ENCODE data around the gene FBN2.

The FBN2 gene

GRCh38 chr5:128252756-128253155 lies 285.3 kb downstream of the FBN2 start:
- no peak overlapping the region for H3K4me3 ChIP-seq (ENCODE audit: low read depth, low read length)
- no peak for DNase-seq (ENCODE audit: low read depth)
- no peak for TF ChIP-seq MAX (IDR thresholded peaks at IDR 0.05; ENCODE audit: low read depth, low read length)
- TF ChIP-seq MYC (IDR thresholded peaks at IDR 0.05; ENCODE audit: low read depth, low read length), result no peak
- TF ChIP-seq, protein P1, sequence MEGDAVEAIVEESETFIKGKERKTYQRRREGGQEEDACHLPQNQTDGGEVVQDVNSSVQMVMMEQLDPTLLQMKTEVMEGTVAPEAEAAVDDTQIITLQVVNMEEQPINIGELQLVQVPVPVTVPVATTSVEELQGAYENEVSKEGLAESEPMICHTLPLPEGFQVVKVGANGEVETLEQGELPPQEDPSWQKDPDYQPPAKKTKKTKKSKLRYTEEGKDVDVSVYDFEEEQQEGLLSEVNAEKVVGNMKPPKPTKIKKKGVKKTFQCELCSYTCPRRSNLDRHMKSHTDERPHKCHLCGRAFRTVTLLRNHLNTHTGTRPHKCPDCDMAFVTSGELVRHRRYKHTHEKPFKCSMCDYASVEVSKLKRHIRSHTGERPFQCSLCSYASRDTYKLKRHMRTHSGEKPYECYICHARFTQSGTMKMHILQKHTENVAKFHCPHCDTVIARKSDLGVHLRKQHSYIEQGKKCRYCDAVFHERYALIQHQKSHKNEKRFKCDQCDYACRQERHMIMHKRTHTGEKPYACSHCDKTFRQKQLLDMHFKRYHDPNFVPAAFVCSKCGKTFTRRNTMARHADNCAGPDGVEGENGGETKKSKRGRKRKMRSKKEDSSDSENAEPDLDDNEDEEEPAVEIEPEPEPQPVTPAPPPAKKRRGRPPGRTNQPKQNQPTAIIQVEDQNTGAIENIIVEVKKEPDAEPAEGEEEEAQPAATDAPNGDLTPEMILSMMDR (IDR thresholded peaks at IDR 0.05; ENCODE audit: low read depth, low read length), result no peak
- no peak for TF ChIP-seq POLR2A (IDR thresholded peaks at IDR 0.05; ENCODE audit: extremely low read depth, insufficient read length)

DNA sequence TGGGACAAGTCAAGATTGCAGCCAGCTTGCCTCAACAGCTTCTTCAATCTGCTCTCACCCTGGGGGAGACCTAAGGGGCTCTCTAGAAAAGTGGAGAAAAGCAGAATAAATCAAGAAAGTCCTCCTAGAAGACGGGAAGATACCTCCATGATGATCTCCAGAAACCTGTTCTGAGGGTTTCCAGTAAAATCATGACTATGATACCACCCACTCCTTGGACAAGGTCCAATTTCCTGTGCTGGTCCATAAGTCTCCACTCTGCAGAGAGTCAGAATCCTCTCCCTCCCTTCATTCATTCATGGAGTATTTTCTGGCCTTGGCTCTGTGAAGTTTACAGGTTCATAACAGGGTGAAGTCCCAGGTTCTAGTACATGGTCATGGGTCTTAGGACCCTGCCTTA lies 285.8 kb downstream of the FBN2 start:
- no peak for DNase-seq (ENCODE audit: low read depth)
- H3K4me3 ChIP-seq (ENCODE audit: low read depth, low read length), result no peak overlapping the region
- TF ChIP-seq MYC (IDR thresholded peaks at IDR 0.05; ENCODE audit: low read depth, low read length) (no peak), MAX (IDR thresholded peaks at IDR 0.05; ENCODE audit: low read depth, low read length) (no peak), POLR2A (IDR thresholded peaks at IDR 0.05; ENCODE audit: extremely low read depth, insufficient read length) (no peak)
- TF ChIP-seq, protein P1 (IDR thresholded peaks at IDR 0.05; ENCODE audit: low read depth, low read length), result no peak

- no peak for DNase-seq (ENCODE audit: low read depth)
- TF ChIP-seq MAX (IDR thresholded peaks at IDR 0.05; ENCODE audit: low read depth, low read length), result no peak
- no peak for TF ChIP-seq MYC (IDR thresholded peaks at IDR 0.05; ENCODE audit: low read depth, low read length)
- TF ChIP-seq, protein P1 (IDR thresholded peaks at IDR 0.05; ENCODE audit: low read depth, low read length), result no peak
- no peak for TF ChIP-seq POLR2A (IDR thresholded peaks at IDR 0.05; ENCODE audit: extremely low read depth, insufficient read length)
- H3K4me3 ChIP-seq (ENCODE audit: low read depth, low read length), result no peak overlapping the region
Observed at GRCh38 chr5:128245974-128246373, 292.1 kb downstream of the FBN2 start.

GRCh38 chr5:128243958-128244582 lies 294.0 kb downstream of the FBN2 start:
- DNase-seq (ENCODE audit: low read depth), result no peak
- TF ChIP-seq MAX (IDR thresholded peaks at IDR 0.05; ENCODE audit: low read depth, low read length), result no peak
- no peak for TF ChIP-seq MYC (IDR thresholded peaks at IDR 0.05; ENCODE audit: low read depth, low read length)
- TF ChIP-seq, protein P1 (IDR thresholded peaks at IDR 0.05; ENCODE audit: low read depth, low read length), result no peak
- no peak for TF ChIP-seq POLR2A (IDR thresholded peaks at IDR 0.05; ENCODE audit: extremely low read depth, insufficient read length)
- H3K4me3 ChIP-seq (ENCODE audit: low read depth, low read length), result no peak overlapping the region

DNA sequence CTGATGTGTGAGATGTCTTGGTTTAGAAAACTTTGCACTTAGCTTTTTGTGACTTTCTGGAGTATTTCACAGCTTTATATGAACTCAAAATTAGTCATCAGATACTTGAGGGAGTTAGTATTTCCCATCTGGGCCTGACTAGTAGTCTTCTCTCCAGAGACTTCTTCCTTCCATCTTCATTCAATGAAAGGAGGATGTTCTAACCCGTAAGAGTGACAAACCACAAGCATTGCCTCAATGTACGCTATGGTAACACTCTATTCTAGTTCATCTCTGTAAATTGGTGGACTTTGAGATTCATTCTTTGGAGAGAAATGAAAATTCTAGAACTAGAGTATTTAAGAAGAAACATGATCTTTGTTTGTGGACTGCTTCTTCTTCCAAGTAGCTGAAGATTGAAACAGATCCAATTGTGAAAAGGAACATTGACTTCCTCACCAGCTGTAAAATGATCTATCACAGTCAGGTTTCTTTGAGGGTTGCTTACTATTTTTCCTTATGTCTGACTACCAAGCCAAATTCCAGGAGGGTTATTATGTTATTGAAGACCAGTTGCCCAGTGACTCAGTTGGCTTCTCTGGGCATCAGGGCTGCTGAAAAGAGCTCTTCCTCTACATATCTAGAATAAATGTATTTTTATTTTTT lies 296.9 kb downstream of the FBN2 start:
- DNase-seq (ENCODE audit: low read depth), result peak; percentile 11
- H3K4me3 ChIP-seq (ENCODE audit: low read depth, low read length), result no peak overlapping the region
- TF ChIP-seq, protein P1 (IDR thresholded peaks at IDR 0.05; ENCODE audit: low read depth, low read length), result no peak
- TF ChIP-seq MAX (IDR thresholded peaks at IDR 0.05; ENCODE audit: low read depth, low read length), result no peak
